RWPE2 (cell line): ENCODE data around the gene FZR1.

Source experiments
- ATAC-seq: fragments of 200-7000 bp; cut with Tn5 transposase; 3 replicates; pipeline ENCODE4 v1.9.1; 2021; ENCODE audit warnings: low read depth
- DNase-seq: peaks from one replicate; pipeline ENCODE4 v3.0.0-alpha.2; 2020; ENCODE audit warnings: low spot score
- H3K27ac ChIP-seq: fragments of 450-650 bp; 2 replicates; pipeline ENCODE4 v1.5.1; 2017; ENCODE audit warnings: mild to moderate bottlenecking; ENCODE audit not compliant: poor library complexity, severe bottlenecking
- H3K27me3 ChIP-seq: fragments of 250-450 bp; sonication (Bioruptor Pico); 2 replicates; pipeline ENCODE4 v1.5.1; 2021; ENCODE audit warnings: mild to moderate bottlenecking, moderate library complexity; ENCODE audit not compliant: insufficient read depth, poor library complexity, severe bottlenecking
- H3K36me3 ChIP-seq: fragments of 250-450 bp; sonication (Bioruptor Pico); 2 replicates; pipeline ENCODE4 v1.5.1; 2020; ENCODE audit warnings: low read depth, mild to moderate bottlenecking, moderate library complexity
- H3K4me1 ChIP-seq: fragments of 250-450 bp; sonication (Bioruptor Pico); 2 replicates; pipeline ENCODE4 v1.5.1; 2021; ENCODE audit warnings: mild to moderate bottlenecking, moderate library complexity; ENCODE audit not compliant: insufficient read depth, poor library complexity, severe bottlenecking
- H3K4me3 ChIP-seq: fragments of 250-450 bp; sonication (Bioruptor Pico); 2 replicates; pipeline ENCODE4 v1.5.1; 2021; ENCODE audit warnings: mild to moderate bottlenecking, moderate library complexity; ENCODE audit not compliant: severe bottlenecking
- H3K9me3 ChIP-seq: fragments of 250-450 bp; sonication (Bioruptor Pico); 2 replicates; pipeline ENCODE4 v1.5.1; 2021; ENCODE audit warnings: mild to moderate bottlenecking, moderate library complexity; ENCODE audit not compliant: severe bottlenecking
- CTCF ChIP-seq: fragments of 450-650 bp; IDR thresholded peaks from one replicate; pipeline ENCODE4 v1.5.1; 2017; ENCODE audit warnings: mild to moderate bottlenecking, moderate library complexity; ENCODE audit not compliant: poor library complexity, severe bottlenecking

The FZR1 gene

DNA sequence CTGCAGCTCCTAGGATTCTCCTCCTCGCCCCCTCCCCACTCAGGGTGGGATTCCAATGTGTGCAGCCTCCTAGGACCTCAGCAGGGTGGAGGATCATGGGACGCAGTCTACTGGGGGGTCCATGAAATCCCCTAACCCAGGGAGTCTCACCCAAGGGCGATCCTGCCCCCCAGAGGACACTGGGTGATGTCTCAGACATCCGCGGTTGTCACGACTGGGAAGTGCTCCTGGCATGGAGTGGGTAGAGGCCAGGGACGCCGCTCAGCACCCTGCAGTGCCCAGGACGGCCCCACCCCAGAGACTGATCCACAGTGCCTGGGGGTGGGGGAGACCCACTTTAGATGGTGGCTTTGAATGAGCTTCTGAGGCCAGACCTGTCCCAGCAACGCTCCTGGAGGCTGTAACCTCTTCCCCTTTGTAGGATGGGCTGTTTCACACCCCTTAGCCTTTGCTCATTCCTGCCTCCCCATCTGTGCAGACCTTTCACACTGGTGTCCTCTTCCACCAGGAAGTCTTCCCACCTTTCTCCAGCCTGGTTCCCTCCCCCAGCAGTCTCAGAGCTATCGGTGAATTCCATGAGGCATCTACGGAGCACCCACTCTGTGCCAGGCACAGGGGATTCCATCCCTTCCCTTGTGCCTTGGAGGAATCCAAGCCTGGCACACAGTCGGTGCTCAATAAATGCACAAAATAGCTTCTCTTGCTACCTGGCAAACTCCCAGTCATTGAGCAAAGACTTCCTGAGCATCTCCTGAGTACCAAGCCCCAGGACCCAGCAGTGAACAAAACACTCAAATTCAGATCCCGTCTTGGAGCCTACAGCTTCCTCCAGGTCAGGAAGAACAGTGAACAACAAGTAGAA is 36.2 kb upstream of the FZR1 start:
- no peak overlapping the region for H3K27ac ChIP-seq
- H3K36me3 ChIP-seq: no peaks in the 10 kb centered on the region
- H3K27me3 ChIP-seq: no peaks in the 10 kb centered on the region
- no peaks in the 10 kb centered on the region for H3K9me3 ChIP-seq
- no peak overlapping the region for H3K4me3 ChIP-seq
- no peak for TF ChIP-seq CTCF
- no peak for DNase-seq
- peak; percentile 20; the same call in 2 of the 3 replicates for ATAC-seq
- no peaks in the 10 kb centered on the region for H3K4me1 ChIP-seq

GRCh38 chr19:3470500-3471128 is 35.5 kb upstream of the FZR1 start:
- Histone ChIP-seq H3K36me3 (no peaks in the 10 kb centered on the region), H3K27me3 (no peaks in the 10 kb centered on the region), H3K4me1 (no peaks in the 10 kb centered on the region), H3K9me3 (no peaks in the 10 kb centered on the region), H3K4me3 (no peak overlapping the region), H3K27ac (no peak overlapping the region)
- DNase-seq: no peak
- no peak for TF ChIP-seq CTCF
- ATAC-seq: 0 out of 3 replicates have a peak, but pooled peaks have one; percentile 6

- H3K4me3 ChIP-seq: no peak overlapping the region
- H3K27ac ChIP-seq: no peak overlapping the region
- H3K36me3 ChIP-seq: no peaks in the 10 kb centered on the region
- peak; percentile 65 for TF ChIP-seq CTCF
- no peaks in the 10 kb centered on the region for H3K9me3 ChIP-seq
- no peaks in the 10 kb centered on the region for H3K4me1 ChIP-seq
- no peaks in the 10 kb centered on the region for H3K27me3 ChIP-seq
- DNase-seq: no peak
- ATAC-seq: no peak
Observed at GRCh38 chr19:3471954-3472655, 34.0 kb upstream of the FZR1 start.

- TF ChIP-seq CTCF: no peak
- no peak overlapping the region for H3K4me3 ChIP-seq
- no peaks in the 10 kb centered on the region for H3K4me1 ChIP-seq
- DNase-seq: no peak
- H3K27ac ChIP-seq: no peak overlapping the region
- ATAC-seq: no peak
- no peaks in the 10 kb centered on the region for H3K36me3 ChIP-seq
- H3K9me3 ChIP-seq: no peaks in the 10 kb centered on the region
- H3K27me3 ChIP-seq: no peaks in the 10 kb centered on the region
Observed at GRCh38 chr19:3474010-3474409, 32.1 kb upstream of the FZR1 start.
